Activated T-helper 17 cell treated with anti-CD3 and anti-CD28 coated beads, Interleukin-2, amount 50 U/mL, for 72 hours (primary cell): ENCODE data around the gene ZDHHC1. TPM values are rescaled to one million over a fixed set of nuclear protein-coding genes. Genes with fewer than 3 reads are reported as not detected.

Experiments
- ATAC-seq: fragments of 150-1000 bp; cut with Tn5 transposase; replicated peaks from 2 replicates; pipeline ENCODE4 v1.10.0; 2021; ENCODE audit warnings: mild to moderate bottlenecking, moderate library complexity
- H3K27ac Mint-ChIP-seq: one replicate; pipeline ENCODE4 v1.8.0; 2022; ENCODE audit warnings: mixed read lengths
- H3K27me3 Mint-ChIP-seq: one replicate; pipeline ENCODE4 v1.8.0; 2022; ENCODE audit warnings: mixed read lengths
- H3K36me3 Mint-ChIP-seq: one replicate; pipeline ENCODE4 v1.8.0; 2022; ENCODE audit warnings: low read depth, mild to moderate bottlenecking, mixed read lengths
- H3K4me1 Mint-ChIP-seq: one replicate; pipeline ENCODE4 v1.8.0; 2022; ENCODE audit warnings: mixed read lengths
- H3K4me3 Mint-ChIP-seq: one replicate; pipeline ENCODE4 v1.8.0; 2022; ENCODE audit warnings: mild to moderate bottlenecking, mixed read lengths
- H3K9me3 Mint-ChIP-seq: one replicate; pipeline ENCODE4 v1.8.0; 2022; ENCODE audit warnings: mixed read lengths
- total RNA-seq, 2 donors: library from RNA; stranded (reverse); gene quantifications; one replicate each; pipeline ENCODE4 v1.2.3, GENCODE V29; 2022

Gene ZDHHC1
- total RNA-seq, 2 donors from 2014 or later = 0.52 to 0.74 TPM

- H3K27ac Mint-ChIP-seq = no peak overlapping the region
- no peaks in the 10 kb centered on the region for H3K4me1 Mint-ChIP-seq
- H3K36me3 Mint-ChIP-seq = no peaks in the 10 kb centered on the region
- no peaks in the 10 kb centered on the region for H3K9me3 Mint-ChIP-seq
- no peak for ATAC-seq
- peaks cover 29% of the 10 kb centered on the region for H3K27me3 Mint-ChIP-seq
- peak overlapping the region; percentile 72 for H3K4me3 Mint-ChIP-seq
Measured at GRCh38 chr16:67429799-67430503, 13.7 kb upstream of the ZDHHC1 start.

GRCh38 chr16:67429053-67429798 lies 12.9 kb upstream of the ZDHHC1 start:
- Mint-ChIP-seq H3K27ac (no peak overlapping the region), H3K4me1 (no peaks in the 10 kb centered on the region), H3K4me3 (peak overlapping the region; percentile 72), H3K27me3 (peaks cover 29% of the 10 kb centered on the region), H3K36me3 (no peaks in the 10 kb centered on the region), H3K9me3 (no peaks in the 10 kb centered on the region)
- ATAC-seq = no peak

GRCh38 chr16:67428146-67428731 lies 12.0 kb upstream of the ZDHHC1 start:
- no peak overlapping the region for H3K27ac Mint-ChIP-seq
- H3K4me1 Mint-ChIP-seq = no peaks in the 10 kb centered on the region
- H3K9me3 Mint-ChIP-seq = no peaks in the 10 kb centered on the region
- H3K36me3 Mint-ChIP-seq = no peaks in the 10 kb centered on the region
- no peak overlapping the region for H3K4me3 Mint-ChIP-seq
- ATAC-seq = peak; percentile 61
- H3K27me3 Mint-ChIP-seq = peaks cover 33% of the 10 kb centered on the region

GRCh38 chr16:67426950-67427349 lies 10.7 kb upstream of the ZDHHC1 start:
- Mint-ChIP-seq H3K9me3 (no peaks in the 10 kb centered on the region), H3K27me3 (peaks cover 33% of the 10 kb centered on the region), H3K4me3 (no peak overlapping the region), H3K4me1 (no peaks in the 10 kb centered on the region), H3K27ac (no peak overlapping the region), H3K36me3 (no peaks in the 10 kb centered on the region)
- ATAC-seq = no peak

- Mint-ChIP-seq H3K4me3 (no peak overlapping the region), H3K36me3 (no peaks in the 10 kb centered on the region), H3K4me1 (no peaks in the 10 kb centered on the region), H3K9me3 (no peaks in the 10 kb centered on the region), H3K27me3 (peaks cover 33% of the 10 kb centered on the region), H3K27ac (no peak overlapping the region)
- no peak for ATAC-seq
Measured at GRCh38 chr16:67426022-67426421, 9.7 kb upstream of the ZDHHC1 start.

- Mint-ChIP-seq H3K27me3 (peaks cover 33% of the 10 kb centered on the region), H3K4me3 (no peak overlapping the region), H3K36me3 (no peaks in the 10 kb centered on the region), H3K9me3 (no peaks in the 10 kb centered on the region), H3K4me1 (no peaks in the 10 kb centered on the region), H3K27ac (no peak overlapping the region)
- ATAC-seq = no peak
Measured at GRCh38 chr16:67425580-67425979, 9.3 kb upstream of the ZDHHC1 start.

- Mint-ChIP-seq H3K4me1 (no peaks in the 10 kb centered on the region), H3K9me3 (no peaks in the 10 kb centered on the region), H3K27me3 (peaks cover 29% of the 10 kb centered on the region), H3K27ac (no peak overlapping the region), H3K4me3 (no peak overlapping the region), H3K36me3 (no peaks in the 10 kb centered on the region)
- no peak for ATAC-seq
Measured at GRCh38 chr16:67425061-67425460, 8.8 kb upstream of the ZDHHC1 start.

GRCh38 chr16:67424261-67424615 lies 8.0 kb upstream of the ZDHHC1 start:
- Mint-ChIP-seq H3K27me3 (peaks cover 29% of the 10 kb centered on the region), H3K4me1 (no peaks in the 10 kb centered on the region), H3K36me3 (no peaks in the 10 kb centered on the region), H3K9me3 (no peaks in the 10 kb centered on the region), H3K4me3 (no peak overlapping the region), H3K27ac (no peak overlapping the region)
- ATAC-seq = no peak

- Mint-ChIP-seq H3K36me3 (no peaks in the 10 kb centered on the region), H3K27me3 (peaks cover 25% of the 10 kb centered on the region), H3K4me3 (no peak overlapping the region), H3K4me1 (no peaks in the 10 kb centered on the region), H3K9me3 (no peaks in the 10 kb centered on the region), H3K27ac (no peak overlapping the region)
- no peak for ATAC-seq
Measured at GRCh38 chr16:67423611-67424260, 7.5 kb upstream of the ZDHHC1 start.

- H3K36me3 Mint-ChIP-seq = no peaks in the 10 kb centered on the region
- H3K4me1 Mint-ChIP-seq = no peaks in the 10 kb centered on the region
- no peak for ATAC-seq
- no peak overlapping the region for H3K4me3 Mint-ChIP-seq
- peaks cover 22% of the 10 kb centered on the region for H3K27me3 Mint-ChIP-seq
- H3K9me3 Mint-ChIP-seq = no peaks in the 10 kb centered on the region
- no peak overlapping the region for H3K27ac Mint-ChIP-seq
Measured at GRCh38 chr16:67423015-67423414, 6.7 kb upstream of the ZDHHC1 start.

GRCh38 chr16:67421030-67421429 lies 4.8 kb upstream of the ZDHHC1 start:
- H3K36me3 Mint-ChIP-seq = no peaks in the 10 kb centered on the region
- ATAC-seq = no peak
- H3K27ac Mint-ChIP-seq = no peak overlapping the region
- H3K4me1 Mint-ChIP-seq = no peaks in the 10 kb centered on the region
- peaks cover 22% of the 10 kb centered on the region for H3K27me3 Mint-ChIP-seq
- no peaks in the 10 kb centered on the region for H3K9me3 Mint-ChIP-seq
- H3K4me3 Mint-ChIP-seq = no peak overlapping the region

- Mint-ChIP-seq H3K4me1 (no peaks in the 10 kb centered on the region), H3K27ac (no peak overlapping the region), H3K27me3 (peaks cover 21% of the 10 kb centered on the region), H3K4me3 (no peak overlapping the region), H3K9me3 (no peaks in the 10 kb centered on the region), H3K36me3 (no peaks in the 10 kb centered on the region)
- no peak for ATAC-seq
Measured at GRCh38 chr16:67419931-67420330, 3.7 kb upstream of the ZDHHC1 start.

GRCh38 chr16:67419502-67419901 lies 3.2 kb upstream of the ZDHHC1 start:
- Mint-ChIP-seq H3K27me3 (peaks cover 21% of the 10 kb centered on the region), H3K27ac (no peak overlapping the region), H3K36me3 (no peaks in the 10 kb centered on the region), H3K9me3 (no peaks in the 10 kb centered on the region), H3K4me1 (no peaks in the 10 kb centered on the region), H3K4me3 (no peak overlapping the region)
- ATAC-seq = no peak

GRCh38 chr16:67417333-67418061 lies 1.2 kb upstream of the ZDHHC1 start:
- Mint-ChIP-seq H3K36me3 (no peaks in the 10 kb centered on the region), H3K4me1 (no peaks in the 10 kb centered on the region), H3K27me3 (peaks cover 21% of the 10 kb centered on the region), H3K27ac (peak overlapping the region; percentile 42), H3K9me3 (no peaks in the 10 kb centered on the region), H3K4me3 (peak overlapping the region; percentile 60)
- ATAC-seq = no peak
